Left ventricle myocardium superior (tissue), 1 donor: ENCODE measurements around the gene IWS1. TPM values are rescaled to one million over a fixed set of nuclear protein-coding genes. Genes with fewer than 3 reads are reported as not detected.

Experiments used
- ATAC-seq: fragments of 200-7000 bp; cut with Tn5 transposase; one replicate; pipeline ENCODE4 v1.9.1; 2020; ENCODE audit warnings: mild to moderate bottlenecking, moderate library complexity
- DNase-seq: peaks from one replicate; pipeline ENCODE4 v3.0.0-alpha.2; 2020
- intact Hi-C: fragments of 100-400 bp; cut with micrococcal nuclease; formaldehyde crosslinking; loops from one replicate; pipeline ENCODE4 v1.11.0; 2022
- total RNA-seq: library from RNA; stranded (reverse); fragmentation: NEBNext Ultra II Directional; extraction: Animal tissue kit (Norgen Biotek cat#: 25700); gene quantifications from one replicate; pipeline ENCODE4 v1.2.1, GENCODE V29; 2021
- donor health status: DM: no; HTN: yes; CAD: no; lungs with severe emphysema.

The IWS1 gene
- total RNA-seq, 1 donor from 2014 or later: 58.1 TPM

DNA sequence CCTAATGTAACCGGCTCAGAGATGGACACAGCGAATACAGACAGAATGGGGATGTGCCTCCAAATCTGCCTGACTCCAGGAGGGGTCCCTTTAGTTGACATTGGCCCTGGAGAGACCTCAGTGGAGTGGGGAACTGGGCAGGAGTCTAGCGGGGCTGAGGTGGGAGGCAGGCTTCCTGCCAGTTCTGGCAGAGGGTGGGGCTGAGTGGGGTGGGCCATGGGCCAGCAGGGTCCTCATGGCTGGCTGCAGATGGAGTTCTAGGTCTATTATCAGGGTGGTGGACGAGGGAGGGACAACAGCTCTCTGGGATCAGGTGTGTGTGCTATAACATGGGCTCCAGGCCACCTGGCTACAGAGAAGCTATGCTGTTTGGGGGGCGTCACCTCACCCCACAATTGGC, 86.9 kb downstream of the IWS1 start:
- no peak for DNase-seq
- intact Hi-C loops: no loop called here
- ATAC-seq: no peak

DNA sequence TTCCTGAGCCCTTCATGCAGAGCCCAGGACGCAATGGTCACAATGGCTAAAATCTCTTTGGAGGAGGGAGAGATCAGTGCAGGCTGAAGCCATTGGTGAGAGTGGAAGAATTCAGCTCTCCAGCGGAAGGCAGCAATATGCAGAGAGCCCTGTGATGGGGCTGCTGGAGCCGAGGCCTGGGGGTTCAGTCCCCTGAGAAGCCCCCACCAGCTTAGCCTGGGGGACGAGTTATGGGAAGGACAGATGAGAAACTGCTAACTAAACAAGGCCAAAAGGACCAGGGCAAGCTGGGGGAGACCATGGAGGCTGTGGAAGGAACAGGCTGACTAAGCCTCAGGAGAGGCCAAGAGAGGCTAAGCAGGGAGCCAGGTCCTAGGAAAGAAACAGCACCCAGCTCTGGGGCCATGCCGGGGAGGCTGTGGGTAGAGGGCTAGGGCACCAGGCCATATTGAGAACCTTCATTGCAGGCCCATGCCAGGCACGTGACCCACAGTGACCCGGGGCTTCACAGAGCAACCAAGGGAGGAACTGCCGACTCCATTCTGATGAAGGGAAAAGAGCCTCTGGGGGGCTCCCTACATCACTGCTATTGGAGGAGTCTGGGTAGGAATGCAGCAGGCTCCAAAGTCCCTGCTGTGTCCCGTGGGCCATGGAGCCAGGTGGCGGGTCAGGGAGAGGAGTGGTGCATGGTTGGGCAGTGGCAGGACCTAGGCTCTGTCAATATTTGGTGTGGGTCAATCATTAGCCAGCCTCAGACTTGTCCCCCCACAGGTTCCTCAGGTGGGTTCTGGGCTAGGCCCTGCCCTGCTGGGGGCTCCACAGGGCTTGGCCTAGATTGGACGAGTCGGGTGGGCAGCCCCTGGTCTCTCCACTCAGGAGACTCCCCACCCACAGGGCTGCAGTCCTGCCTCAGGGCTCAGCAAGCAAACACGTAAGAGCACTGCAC, 88.2 kb downstream of the IWS1 start:
- intact Hi-C loops: no loop called here
- no peak for DNase-seq
- no peak for ATAC-seq

DNA sequence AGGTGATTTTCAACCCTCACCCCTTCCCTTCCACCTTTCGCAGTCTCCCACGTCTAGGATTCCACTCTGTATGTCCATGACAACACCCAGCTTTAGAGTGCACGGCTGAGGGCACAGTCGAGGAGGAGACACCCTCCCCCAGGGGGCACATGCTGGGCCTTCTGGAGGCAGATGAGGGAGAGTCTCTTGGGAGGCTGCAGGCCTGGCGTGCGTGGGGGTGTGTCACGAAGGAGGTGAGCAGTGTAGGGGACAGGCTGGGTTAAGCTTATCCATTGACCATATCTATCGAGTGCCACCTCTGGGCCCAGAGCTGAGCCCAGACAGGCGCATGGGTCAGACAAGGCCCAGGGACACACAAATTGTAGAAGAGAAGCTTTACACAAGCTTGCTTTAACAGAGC, 89.2 kb downstream of the IWS1 start:
- ATAC-seq: no peak
- no peak for DNase-seq
- intact Hi-C loops: no loop called here

DNA sequence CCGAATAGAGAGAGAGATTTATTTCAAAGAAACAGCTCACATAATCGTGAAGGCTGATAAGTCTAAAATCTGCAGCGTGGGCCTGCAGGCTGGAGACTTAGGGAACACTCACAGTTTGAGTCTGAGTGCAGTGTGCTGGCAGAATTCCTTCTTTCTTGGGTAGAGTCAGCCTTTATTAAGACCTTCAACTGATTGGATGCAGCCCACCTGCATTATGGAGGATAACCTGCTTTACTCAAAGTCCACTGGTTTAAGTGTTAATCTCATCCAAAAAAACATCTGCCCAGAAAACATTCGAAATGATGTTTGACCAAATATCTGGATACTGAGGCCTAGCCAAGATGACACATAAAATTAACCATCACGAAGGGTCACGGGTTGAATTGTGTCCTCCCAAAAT, 91.8 kb downstream of the IWS1 start:
- ATAC-seq (no peak), DNase-seq (no peak)
- intact Hi-C loops: no loop called here

DNA sequence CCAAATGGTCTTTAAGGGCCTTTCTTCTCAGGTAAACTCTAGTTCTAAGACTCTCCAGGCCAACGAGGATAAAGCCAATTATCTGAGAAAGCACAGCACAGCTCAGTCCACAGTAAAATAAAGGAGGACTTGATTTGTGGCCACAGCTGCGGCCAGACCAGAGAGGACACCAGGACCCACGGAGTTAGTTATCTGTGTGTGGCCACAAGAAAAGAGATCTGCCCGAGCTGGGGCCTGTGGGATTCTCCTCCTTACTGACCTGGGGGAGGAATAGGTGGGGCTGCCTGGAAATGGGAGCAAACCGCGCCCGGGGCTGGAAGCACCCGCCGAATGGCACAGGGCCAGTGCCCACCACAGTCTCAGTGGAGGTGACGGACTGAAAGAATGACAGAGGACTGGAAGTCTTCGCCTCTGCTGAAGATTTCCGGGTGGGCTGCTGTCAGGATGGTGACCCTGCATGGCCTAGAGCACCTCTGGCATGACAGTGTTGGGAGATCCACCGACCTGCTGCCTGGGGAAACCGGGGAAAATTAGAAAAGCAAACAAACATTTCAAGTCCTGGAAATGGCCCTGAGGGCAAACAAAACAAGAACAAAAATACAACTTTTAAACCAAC, 94.8 kb downstream of the IWS1 start:
- ATAC-seq (no peak), DNase-seq (no peak)
- intact Hi-C loops: no loop called here

Other genes starting within 250 kb of the IWS1 start
- gene ERCC3, start 232.3 kb downstream of the IWS1 start, total RNA-seq: 23.8 TPM
- 24.9 TPM for gene MAP3K2, start 138.5 kb downstream of the IWS1 start, total RNA-seq
- not detected for gene PROC, start 108.1 kb downstream of the IWS1 start, total RNA-seq
- gene MYO7B, start 9.2 kb upstream of the IWS1 start, total RNA-seq: 0.42 TPM
- gene GPR17, start 119.7 kb upstream of the IWS1 start, total RNA-seq: 0.25 TPM
- gene LIMS2, start 149.0 kb upstream of the IWS1 start, total RNA-seq: 274 TPM
- gene SFT2D3, start 175.0 kb upstream of the IWS1 start, total RNA-seq: 3.1 TPM